Glomerular visceral epithelial cell (primary cell): ENCODE data around the gene ZSCAN9.
A peak's percentile ranks its signal among the peaks of the same experiment; 100 is the strongest.

ENCODE experiments used
- DNase-seq: peaks from one replicate; pipeline ENCODE4 v3.0.0-alpha.2; 2016; ENCODE audit errors: extremely low spot score

Gene ZSCAN9

GRCh38 chr6:28266962-28267694 is 42.1 kb downstream of the ZSCAN9 start, which contains the start of gene ZSCAN26:
ZSCAN26 (plus strand) TSS chr6:28267143; CDS start chr6:28271920, 4,777 bp downstream.
- peak; percentile 91 for DNase-seq

GRCh38 chr6:28267695-28268059 is 42.6 kb downstream of the ZSCAN9 start:
- no peak for DNase-seq

DNA sequence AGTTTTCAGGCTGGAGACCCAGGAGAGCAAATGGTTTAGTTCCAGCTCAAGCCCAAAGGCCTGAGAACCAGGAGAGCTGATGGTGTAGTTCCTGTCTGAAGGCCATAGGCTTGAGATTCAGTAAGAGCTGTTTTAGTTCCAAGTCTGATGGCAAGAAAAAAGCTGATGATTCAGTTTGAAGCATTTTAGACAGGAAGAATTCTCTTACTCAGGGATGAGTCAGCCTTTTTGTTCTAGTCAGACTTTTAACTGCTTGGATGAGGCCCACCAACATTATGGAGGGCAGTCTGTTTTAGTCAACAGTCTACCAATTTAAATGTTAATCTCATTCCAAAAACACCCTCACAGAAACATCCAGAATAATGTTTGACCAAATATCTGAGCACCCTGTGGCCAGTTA is 44.4 kb downstream of the ZSCAN9 start:
- peak; percentile 61 for DNase-seq

- DNase-seq, result no peak
These were observed 49.8 kb downstream of the ZSCAN9 start for GRCh38 chr6:28274888-28275287.

GRCh38 chr6:28277746-28278145 is 52.7 kb downstream of the ZSCAN9 start:
- DNase-seq, result no peak

- no peak for DNase-seq
These were observed 55.7 kb downstream of the ZSCAN9 start for GRCh38 chr6:28280595-28281287.

GRCh38 chr6:28281288-28282064 is 56.4 kb downstream of the ZSCAN9 start, which contains the start of gene PGBD1:
PGBD1 (plus strand) TSS chr6:28281572; CDS start chr6:28283814, 2,242 bp downstream.
- DNase-seq, result peak; percentile 84

GRCh38 chr6:28282926-28283325 is 57.9 kb downstream of the ZSCAN9 start:
- peak; percentile 9 for DNase-seq
